Spleen (tissue), 11 donors: ENCODE results near the gene JAKMIP3. TPM values are rescaled to one million over a fixed set of nuclear protein-coding genes. Genes with fewer than 3 reads are reported as not detected.

Experiments
- DNase-seq: peaks from one replicate; pipeline ENCODE4 v3.0.0-alpha.2; 2020
- H3K27ac ChIP-seq, 8 donors: fragments of 200-600 bp; sonication (generic) in 7 of 8; 1 replicate in 4 of 8; 2 replicates in 4 of 8; pipeline versions ENCODE4 v1.5.0 to v1.8.0; 2016 to 2021; ENCODE audit warnings: inconsistent platforms in 4 of 8, mild to moderate bottlenecking in 4 of 8, moderate library complexity in 1 of 8
- H3K27me3 ChIP-seq, 7 donors: fragments of 200-600 bp; sonication (generic) in 6 of 7; replicated peaks in 1 of 7; 1 replicate in 4 of 7; 2 replicates in 3 of 7; pipeline versions ENCODE4 v1.5.0 to v1.8.0; 2016 to 2021; ENCODE audit warnings: inconsistent platforms in 3 of 7, mild to moderate bottlenecking in 1 of 7
- H3K36me3 ChIP-seq, 6 donors: fragments of 200-600 bp; sonication (generic) in 5 of 6; 1 replicate in 4 of 6; 2 replicates in 2 of 6; pipeline versions ENCODE4 v1.5.0 to v1.8.0; 2016 to 2021; ENCODE audit warnings: inconsistent platforms in 2 of 6
- H3K4me1 ChIP-seq, 6 donors: fragments of 200-600 bp; sonication (generic) in 5 of 6; 1 replicate in 3 of 6; 2 replicates in 3 of 6; pipeline versions ENCODE4 v1.5.0 to v1.8.0; 2016 to 2021; ENCODE audit warnings: inconsistent platforms in 3 of 6
- H3K4me3 ChIP-seq, 8 donors: fragments of 200-600 bp; sonication (generic) in 7 of 8; 1 replicate in 4 of 8; 2 replicates in 4 of 8; pipeline versions ENCODE4 v1.5.0 to v1.8.0; 2016 to 2021; ENCODE audit warnings: inconsistent platforms in 4 of 8, mild to moderate bottlenecking in 4 of 8, moderate library complexity in 2 of 8
- H3K9me3 ChIP-seq, 8 donors: fragments of 200-600 bp; sonication (generic) in 7 of 8; 1 replicate in 4 of 8; 2 replicates in 4 of 8; pipeline versions ENCODE4 v1.5.0 to v1.8.0; 2016 to 2021; ENCODE audit warnings: inconsistent platforms in 4 of 8
- CTCF ChIP-seq, 11 experiments: fragments of 200-600 bp in 7 of 11; fragments of 450-650 bp in 4 of 11; sonication (generic) in 4 of 11; IDR thresholded peaks in 8 of 11; conservative IDR thresholded peaks in 3 of 11; 1 replicate in 7 of 11; 2 replicates in 4 of 11; pipeline versions ENCODE4 v1.4.0 to v1.8.0; 2016 to 2021; ENCODE audit warnings: antibody characterized with exemption in 11 of 11, inconsistent platforms in 4 of 11, mild to moderate bottlenecking in 1 of 11
- POLR2A ChIP-seq, 3 donors: fragments of 450-650 bp; IDR thresholded peaks; one replicate each; pipeline ENCODE4 v1.5.1; 2017; ENCODE audit warnings: antibody characterized with exemption in 3 of 3, mild to moderate bottlenecking in 1 of 3
- POLR2AphosphoS5 ChIP-seq, 3 donors: sonication (generic); formaldehyde crosslinking; IDR thresholded peaks; one replicate each; pipeline ENCODE4 v1.5.1; 2017; ENCODE audit warnings: antibody characterized with exemption in 3 of 3
- WGBS, 5 donors: extraction: QIAGEN DNeasy Blood & Tissue Kit in 3 of 5; methylation state at CpG; one replicate each; pipeline versions ENCODE4 v1.1.5 to v1.1.7; 2013 to 2018; 5-methylcytosine and 5-hydroxymethylcytosine counted together
- intact Hi-C: fragments of 100-400 bp; cut with DNase I; formaldehyde crosslinking; loops from one replicate; pipeline ENCODE4 v1.15.0; 2023; ENCODE audit warnings: low total_unique reads
- polyA plus RNA-seq, 3 donors: library from polyadenylated mRNA; stranded (reverse); fragments of 200-250 nt; gene quantifications; one replicate each; pipeline ENCODE4 v1.2.1, GENCODE V29; 2013
- total RNA-seq, 7 donors: library from RNA; depleted of rRNA in 3 of 7; stranded (reverse); fragments of >200 nt in 3 of 7; fragmentation: NEBNext Ultra II Directional in 4 of 7; extraction: Animal tissue kit (Norgen Biotek cat#: 25700) in 4 of 7; gene quantifications; one replicate each; pipeline versions ENCODE4 v1.1.0 to v1.2.1, GENCODE V29; 2016 to 2021
- donor health status: healthy with polysubstance abuse.
- donor health status: DM: no; HTN: no; CAD: no; lungs with moderate emphysema.
- donor health status: DM: no; HTN: no; CAD: no.
- donor health status: Bipolar disorder and iron deficiency.
- donor health status: healthy.
- donor health status: DM: no; HTN: no; CAD: no.
- donor health status: DM: yes; HTN: yes; CAD: no.

JAKMIP3 gene
- total and polyA plus RNA-seq, 10 donors = 0.06 to 0.92 (median 0.37) TPM

GRCh38 chr10:132037676-132037975 lies 28.1 kb upstream of the JAKMIP3 start:
- peaks cover 0 to 18% (median 11%) of the 10 kb centered on the region in 6 donors for H3K4me1 ChIP-seq
- intact Hi-C loops = no loop called here
- H3K36me3 ChIP-seq = no peaks in the 10 kb centered on the region
- H3K4me3 ChIP-seq = no peak overlapping the region
- no peak overlapping the region for H3K27ac ChIP-seq
- TF ChIP-seq POLR2AphosphoS5 (IDR thresholded peaks at IDR 0.05) (no peak), POLR2A (IDR thresholded peaks at IDR 0.05) (no peak), CTCF (IDR thresholded peaks at IDR 0.05 in 8 of 11, conservative IDR thresholded peaks at IDR 0.05 in 3 of 11) (no peak)
- DNase-seq = no peak
- WGBS, 5 donors = 27 to 42% (median 29%) methylated on average over 8 to 10 of the region's 10 CpGs
- H3K27me3 ChIP-seq = peaks cover 0 to 96% (median 55%) of the 10 kb centered on the region in 7 donors
- H3K9me3 ChIP-seq = no peaks in the 10 kb centered on the region

- Histone ChIP-seq H3K27me3 (peaks cover 0 to 96% (median 65%) of the 10 kb centered on the region in 7 donors), H3K36me3 (no peaks in the 10 kb centered on the region)
- intact Hi-C loops = no loop called here
Observed at GRCh38 chr10:132039371-132039770, 26.4 kb upstream of the JAKMIP3 start.

GRCh38 chr10:132040046-132040445 lies 25.7 kb upstream of the JAKMIP3 start:
- no peak overlapping the region for H3K27ac ChIP-seq
- H3K4me1 ChIP-seq = peaks cover 0 to 18% (median 11%) of the 10 kb centered on the region in 6 donors
- H3K27me3 ChIP-seq = peaks cover 0 to 96% (median 70%) of the 10 kb centered on the region in 7 donors
- 59 to 76% (median 70%) methylated on average over 9 of the region's 9 CpGs for WGBS, 5 donors
- DNase-seq = no peak
- H3K4me3 ChIP-seq = no peak overlapping the region
- no peaks in the 10 kb centered on the region for H3K36me3 ChIP-seq
- TF ChIP-seq POLR2A (IDR thresholded peaks at IDR 0.05) (no peak), POLR2AphosphoS5 (IDR thresholded peaks at IDR 0.05) (no peak), CTCF (IDR thresholded peaks at IDR 0.05 in 8 of 11, conservative IDR thresholded peaks at IDR 0.05 in 3 of 11) (no peak)
- intact Hi-C loops = no loop called here
- H3K9me3 ChIP-seq = no peaks in the 10 kb centered on the region

More at GRCh38 chr10:132039371-132039770, 26.4 kb upstream of the JAKMIP3 start:
- H3K27ac ChIP-seq = no peak overlapping the region
- no peak overlapping the region for H3K4me3 ChIP-seq
- 65 to 73% (median 70%) methylated on average over 5 to 8 of the region's 8 CpGs for WGBS, 5 donors
- H3K4me1 ChIP-seq = peaks cover 0 to 18% (median 11%) of the 10 kb centered on the region in 6 donors
- TF ChIP-seq POLR2A (IDR thresholded peaks at IDR 0.05) (no peak), CTCF (IDR thresholded peaks at IDR 0.05 in 8 of 11, conservative IDR thresholded peaks at IDR 0.05 in 3 of 11) (no peak), POLR2AphosphoS5 (IDR thresholded peaks at IDR 0.05) (no peak)
- DNase-seq = no peak
- H3K9me3 ChIP-seq = no peaks in the 10 kb centered on the region

GRCh38 chr10:132041340-132041739 lies 24.4 kb upstream of the JAKMIP3 start:
- peaks cover 0 to 11% (median 8%) of the 10 kb centered on the region in 6 donors for H3K4me1 ChIP-seq

More at GRCh38 chr10:132041340-132041739, 24.4 kb upstream of the JAKMIP3 start:
- Histone ChIP-seq H3K27me3 (peaks cover 0 to 89% (median 59%) of the 10 kb centered on the region in 7 donors), H3K4me3 (no peak overlapping the region), H3K36me3 (no peaks in the 10 kb centered on the region), H3K27ac (no peak overlapping the region), H3K9me3 (no peaks in the 10 kb centered on the region)
- intact Hi-C loops = no loop called here
- no peak for DNase-seq
- 85 to 89% (median 85%) methylated on average over 15 of the region's 15 CpGs for WGBS, 5 donors
- TF ChIP-seq POLR2AphosphoS5 (IDR thresholded peaks at IDR 0.05) = no peak
- no peak for TF ChIP-seq CTCF (IDR thresholded peaks at IDR 0.05 in 8 of 11, conservative IDR thresholded peaks at IDR 0.05 in 3 of 11)
- no peak for TF ChIP-seq POLR2A (IDR thresholded peaks at IDR 0.05)
